Measurements from ENCODE around the gene SHC3. TPM values are rescaled to one million over a fixed set of nuclear protein-coding genes. Genes with fewer than 3 reads are reported as not detected.
A peak's percentile ranks its signal among the peaks of the same experiment; 100 is the strongest.

SHC3 gene
- total RNA-seq, 2 experiments from 2014 or later, result not detected

- H3K36me3 Mint-ChIP-seq (ENCODE audit: low read depth), result no peaks in the 10 kb centered on the region
- no peak overlapping the region for H3K4me3 Mint-ChIP-seq
- no peaks in the 10 kb centered on the region for H3K27me3 Mint-ChIP-seq
- H3K4me1 Mint-ChIP-seq, result no peaks in the 10 kb centered on the region
- no peak for DNase-seq
- peaks cover 5% of the 10 kb centered on the region for H3K9me3 Mint-ChIP-seq
- no peak overlapping the region for H3K27ac Mint-ChIP-seq
- CTCF ChIA-PET, result no interaction called here
- POLR2A ChIA-PET, result no interaction called here
These were observed 26.2 kb upstream of the SHC3 start for GRCh38 chr9:89204801-89205200.

- Mint-ChIP-seq H3K27ac (no peak overlapping the region), H3K27me3 (peaks cover 25% of the 10 kb centered on the region)
- POLR2A ChIA-PET, result no interaction called here
These were observed 16.6 kb upstream of the SHC3 start for GRCh38 chr9:89195131-89195797.

GRCh38 chr9:89194421-89195130 lies 16.0 kb upstream of the SHC3 start:
- peaks cover 25% of the 10 kb centered on the region for H3K27me3 Mint-ChIP-seq
- ChIA-PET POLR2A (no interaction called here), CTCF (no interaction called here)
- DNase-seq, result no peak
- no peaks in the 10 kb centered on the region for H3K4me1 Mint-ChIP-seq
- peaks cover 2% of the 10 kb centered on the region for H3K9me3 Mint-ChIP-seq
- no peak overlapping the region for H3K4me3 Mint-ChIP-seq
- no peaks in the 10 kb centered on the region for H3K36me3 Mint-ChIP-seq (ENCODE audit: low read depth)
- no peak overlapping the region for H3K27ac Mint-ChIP-seq

More at GRCh38 chr9:89195131-89195797, 16.6 kb upstream of the SHC3 start:
- Mint-ChIP-seq H3K4me1 (no peaks in the 10 kb centered on the region), H3K9me3 (peaks cover 2% of the 10 kb centered on the region), H3K4me3 (no peak overlapping the region), H3K36me3 (ENCODE audit: low read depth) (no peaks in the 10 kb centered on the region)
- no peak for DNase-seq
- CTCF ChIA-PET, result no interaction called here

- Mint-ChIP-seq H3K9me3 (no peaks in the 10 kb centered on the region), H3K36me3 (ENCODE audit: low read depth) (no peaks in the 10 kb centered on the region), H3K4me1 (no peaks in the 10 kb centered on the region), H3K4me3 (no peak overlapping the region), H3K27ac (no peak overlapping the region), H3K27me3 (peaks cover 22% of the 10 kb centered on the region)
- DNase-seq, result no peak
- ChIA-PET CTCF (no interaction called here), POLR2A (no interaction called here)
These were observed 12.4 kb upstream of the SHC3 start for GRCh38 chr9:89191004-89191403.

GRCh38 chr9:89189215-89189614 lies 10.6 kb upstream of the SHC3 start:
- ChIA-PET CTCF (no interaction called here), POLR2A (no interaction called here)
- Mint-ChIP-seq H3K9me3 (no peaks in the 10 kb centered on the region), H3K27ac (no peak overlapping the region), H3K4me3 (no peak overlapping the region), H3K27me3 (peaks cover 16% of the 10 kb centered on the region), H3K4me1 (no peaks in the 10 kb centered on the region), H3K36me3 (ENCODE audit: low read depth) (no peaks in the 10 kb centered on the region)
- no peak for DNase-seq

GRCh38 chr9:89187950-89188349 lies 9.3 kb upstream of the SHC3 start:
- no peaks in the 10 kb centered on the region for H3K36me3 Mint-ChIP-seq (ENCODE audit: low read depth)
- H3K4me3 Mint-ChIP-seq, result no peak overlapping the region
- CTCF ChIA-PET, result interaction anchor here (0.6 kb wide), 1 partner anchor 26 kb away, joined by 3 read pairs; no protein-coding TSS in a partner anchor
- DNase-seq, result no peak
- no peak overlapping the region for H3K27ac Mint-ChIP-seq
- POLR2A ChIA-PET, result no interaction called here
- H3K4me1 Mint-ChIP-seq, result no peaks in the 10 kb centered on the region
- peaks cover 17% of the 10 kb centered on the region for H3K27me3 Mint-ChIP-seq
- H3K9me3 Mint-ChIP-seq, result no peaks in the 10 kb centered on the region

- H3K4me3 Mint-ChIP-seq, result no peak overlapping the region
- no peaks in the 10 kb centered on the region for H3K36me3 Mint-ChIP-seq (ENCODE audit: low read depth)
- no peaks in the 10 kb centered on the region for H3K9me3 Mint-ChIP-seq
- POLR2A ChIA-PET, result no interaction called here
- no peak for DNase-seq
- no peaks in the 10 kb centered on the region for H3K4me1 Mint-ChIP-seq
- CTCF ChIA-PET, result interaction anchor here (0.6 kb wide), 1 partner anchor 26 kb away, joined by 3 read pairs; no protein-coding TSS in a partner anchor
- no peak overlapping the region for H3K27ac Mint-ChIP-seq
- H3K27me3 Mint-ChIP-seq, result peaks cover 18% of the 10 kb centered on the region
These were observed 8.9 kb upstream of the SHC3 start for GRCh38 chr9:89187541-89187940.

- Mint-ChIP-seq H3K36me3 (ENCODE audit: low read depth) (no peaks in the 10 kb centered on the region), H3K27me3 (peaks cover 19% of the 10 kb centered on the region), H3K27ac (no peak overlapping the region), H3K4me1 (no peaks in the 10 kb centered on the region), H3K4me3 (no peak overlapping the region), H3K9me3 (no peaks in the 10 kb centered on the region)
- no peak for DNase-seq
- CTCF ChIA-PET, result no interaction called here
- POLR2A ChIA-PET, result no interaction called here
These were observed 8.3 kb upstream of the SHC3 start for GRCh38 chr9:89186960-89187359.

GRCh38 chr9:89185980-89186379 lies 7.4 kb upstream of the SHC3 start:
- H3K27me3 Mint-ChIP-seq, result peaks cover 24% of the 10 kb centered on the region
- DNase-seq, result no peak
- no peak overlapping the region for H3K27ac Mint-ChIP-seq
- H3K4me1 Mint-ChIP-seq, result no peaks in the 10 kb centered on the region
- ChIA-PET CTCF (no interaction called here), POLR2A (no interaction called here)
- no peak overlapping the region for H3K4me3 Mint-ChIP-seq
- H3K9me3 Mint-ChIP-seq, result no peaks in the 10 kb centered on the region
- H3K36me3 Mint-ChIP-seq (ENCODE audit: low read depth), result no peaks in the 10 kb centered on the region

- H3K4me1 Mint-ChIP-seq, result peaks cover 16% of the 10 kb centered on the region
- H3K27ac Mint-ChIP-seq, result no peak overlapping the region
- peaks cover 3% of the 10 kb centered on the region for H3K36me3 Mint-ChIP-seq (ENCODE audit: low read depth)
- no peak overlapping the region for H3K4me3 Mint-ChIP-seq
- POLR2A ChIA-PET, result no interaction called here
- H3K9me3 Mint-ChIP-seq, result no peaks in the 10 kb centered on the region
- peaks cover 45% of the 10 kb centered on the region for H3K27me3 Mint-ChIP-seq
- no peak for DNase-seq
- CTCF ChIA-PET, result interaction anchor here (1.4 kb wide), 1 partner anchor 94 kb away, joined by 3 read pairs; no protein-coding TSS in a partner anchor
These were observed 4.5 kb upstream of the SHC3 start for GRCh38 chr9:89183146-89183545.

- ChIA-PET CTCF (interaction anchor here (1.4 kb wide), 1 partner anchor 95 kb away, joined by 3 read pairs; no protein-coding TSS in a partner anchor), POLR2A (no interaction called here)
- DNase-seq, result no peak
- H3K27me3 Mint-ChIP-seq, result peaks cover 49% of the 10 kb centered on the region
- no peak overlapping the region for H3K27ac Mint-ChIP-seq
- peaks cover 3% of the 10 kb centered on the region for H3K36me3 Mint-ChIP-seq (ENCODE audit: low read depth)
- H3K9me3 Mint-ChIP-seq, result no peaks in the 10 kb centered on the region
- peaks cover 16% of the 10 kb centered on the region for H3K4me1 Mint-ChIP-seq
- no peak overlapping the region for H3K4me3 Mint-ChIP-seq
These were observed 3.8 kb upstream of the SHC3 start for GRCh38 chr9:89182369-89182768.

- peaks cover 67% of the 10 kb centered on the region for H3K27me3 Mint-ChIP-seq
- H3K27ac Mint-ChIP-seq, result no peak overlapping the region
- peaks cover 16% of the 10 kb centered on the region for H3K4me1 Mint-ChIP-seq
- ChIA-PET POLR2A (interaction anchor here (1.1 kb wide), 1 partner anchor 130 kb away, joined by 3 read pairs; no protein-coding TSS in a partner anchor), CTCF (no interaction called here)
- H3K4me3 Mint-ChIP-seq, result peak overlapping the region; percentile 1
- H3K9me3 Mint-ChIP-seq, result no peaks in the 10 kb centered on the region
- peaks cover 3% of the 10 kb centered on the region for H3K36me3 Mint-ChIP-seq (ENCODE audit: low read depth)
- peak; percentile 37 for DNase-seq
These were observed 1.5 kb upstream of the SHC3 start for GRCh38 chr9:89179895-89180734.

- CTCF ChIA-PET, result no interaction called here
- Mint-ChIP-seq H3K27ac (no peak overlapping the region), H3K36me3 (ENCODE audit: low read depth) (peaks cover 3% of the 10 kb centered on the region), H3K27me3 (peaks cover 69% of the 10 kb centered on the region), H3K9me3 (no peaks in the 10 kb centered on the region), H3K4me3 (no peak overlapping the region), H3K4me1 (peaks cover 16% of the 10 kb centered on the region)
- POLR2A ChIA-PET, result no interaction called here
- DNase-seq, result no peak
These were observed 899 bp upstream of the SHC3 start for GRCh38 chr9:89179540-89179894.
